ENCODE data around the gene DDAH1. TPM values are rescaled to one million over a fixed set of nuclear protein-coding genes. Genes with fewer than 3 reads are reported as not detected.
A peak's percentile ranks its signal among the peaks of the same experiment; 100 is the strongest.
"Not testable (repeated sequence)": the region's sequence is repeated elsewhere in the genome, so short reads cannot be mapped to it uniquely, and the experiment has no call there.

Gene DDAH1
- total RNA-seq, 1 donor from 2014 or later = 36.8 TPM

DNA sequence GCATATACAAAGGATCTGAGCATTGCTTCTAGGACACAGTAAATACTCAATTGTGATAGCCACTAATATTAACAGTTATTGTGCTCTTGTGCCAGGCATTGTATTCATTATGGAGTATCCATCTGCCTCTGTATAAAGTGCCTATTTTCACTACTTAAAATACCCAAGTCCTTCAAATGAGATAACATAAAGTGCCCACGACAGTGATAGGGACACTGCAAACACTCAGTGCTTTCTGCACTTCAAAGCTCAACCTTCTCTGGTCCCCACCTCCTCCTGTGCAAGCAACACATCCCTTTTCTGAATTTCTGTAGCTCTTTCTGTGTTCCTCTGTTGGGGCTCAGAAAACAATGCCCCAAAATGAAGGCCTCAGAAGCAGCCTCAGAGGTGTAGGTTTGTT, 6.6 kb upstream of the DDAH1 start:
- DNase-seq (ENCODE audit: low read depth in 2 of 2) = no peak

DNA sequence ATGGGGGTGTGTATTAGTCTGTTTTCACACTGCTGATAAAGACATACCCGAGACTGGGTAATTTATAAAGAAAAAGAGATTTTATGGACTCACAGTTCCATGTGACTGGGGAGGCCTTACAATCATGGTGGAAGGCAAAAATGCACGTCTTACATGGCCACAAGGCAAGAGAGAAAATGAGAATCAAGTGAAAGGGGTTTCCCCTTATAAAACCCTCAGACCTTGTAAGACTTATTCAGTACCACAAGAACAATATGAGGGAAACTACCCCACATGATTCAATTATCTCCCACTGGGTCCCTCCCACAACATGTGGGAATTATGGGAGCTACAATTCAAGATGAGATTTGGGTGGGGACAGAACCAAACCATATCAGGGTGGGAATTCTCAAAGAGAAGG, 5.2 kb upstream of the DDAH1 start:
- DNase-seq (ENCODE audit: low read depth in 2 of 2) = not testable (repeated sequence)

DNA sequence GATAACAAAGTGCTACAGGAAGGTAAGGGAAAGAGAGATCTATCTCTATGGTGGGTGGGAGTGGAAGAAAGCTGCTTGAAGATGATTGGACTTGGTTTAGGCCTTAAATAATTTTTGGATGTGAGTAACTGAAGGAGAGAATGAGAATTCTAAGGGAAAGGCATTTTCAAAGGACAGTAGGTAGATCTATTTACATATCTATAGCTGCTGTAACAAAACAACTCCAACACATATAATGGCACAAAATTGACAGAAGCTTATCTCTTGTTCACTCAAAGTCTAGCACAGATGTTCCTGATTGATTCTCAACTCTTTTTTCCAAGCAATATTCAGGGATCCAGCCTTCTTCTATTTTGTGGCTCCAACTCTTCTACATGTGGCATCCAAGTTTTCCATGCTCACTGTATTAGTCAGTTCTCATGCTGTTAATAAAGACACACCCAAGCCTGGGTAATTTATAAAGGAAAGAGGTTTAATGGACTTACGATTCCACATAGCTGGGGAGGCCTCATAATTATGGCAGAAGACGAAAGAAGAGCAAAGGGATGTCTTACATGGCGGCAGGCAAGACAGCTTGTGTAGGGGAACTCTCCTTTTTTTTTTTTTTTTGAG, 3.1 kb upstream of the DDAH1 start:
- DNase-seq (ENCODE audit: low read depth in 2 of 2) = no peak

DNA sequence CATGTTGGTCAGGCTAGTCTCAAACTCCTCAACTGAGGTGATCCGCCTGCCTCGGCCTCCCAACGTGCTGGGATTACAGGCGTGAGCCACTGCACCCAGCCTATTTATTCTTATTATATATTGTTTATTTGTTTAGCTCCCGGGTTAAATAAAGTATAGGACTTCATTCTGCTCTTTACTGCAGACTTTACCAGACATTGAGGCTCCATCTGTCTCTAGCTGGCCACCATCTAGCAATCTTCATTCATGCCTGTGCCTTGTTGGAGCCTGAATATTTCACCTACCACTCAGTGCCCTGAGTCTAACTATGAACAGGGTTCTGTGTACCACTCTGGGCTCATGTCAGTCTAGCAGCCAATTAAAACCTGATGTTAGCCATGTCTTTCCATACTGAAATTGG, 2.1 kb upstream of the DDAH1 start:
- no peak for DNase-seq (ENCODE audit: low read depth in 2 of 2)

DNA sequence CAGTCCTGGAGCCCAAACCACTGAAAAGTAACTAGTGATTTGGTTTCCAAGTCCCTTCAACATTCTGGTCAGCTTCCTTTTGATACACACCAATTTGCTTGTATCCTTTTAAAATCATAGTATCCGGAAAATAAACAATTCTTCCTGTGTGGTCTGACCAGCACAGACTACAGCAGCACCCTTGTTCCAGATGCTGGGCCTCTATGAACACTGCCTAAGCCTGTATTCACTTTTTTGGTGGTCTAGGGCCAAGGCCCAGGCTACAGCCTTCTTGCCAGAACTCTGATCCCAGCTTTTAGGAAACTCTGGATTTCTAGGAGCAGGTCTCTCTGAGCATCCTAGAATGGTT, 801 bp upstream of the DDAH1 start:
- DNase-seq (ENCODE audit: low read depth in 2 of 2) = no peak

DNA sequence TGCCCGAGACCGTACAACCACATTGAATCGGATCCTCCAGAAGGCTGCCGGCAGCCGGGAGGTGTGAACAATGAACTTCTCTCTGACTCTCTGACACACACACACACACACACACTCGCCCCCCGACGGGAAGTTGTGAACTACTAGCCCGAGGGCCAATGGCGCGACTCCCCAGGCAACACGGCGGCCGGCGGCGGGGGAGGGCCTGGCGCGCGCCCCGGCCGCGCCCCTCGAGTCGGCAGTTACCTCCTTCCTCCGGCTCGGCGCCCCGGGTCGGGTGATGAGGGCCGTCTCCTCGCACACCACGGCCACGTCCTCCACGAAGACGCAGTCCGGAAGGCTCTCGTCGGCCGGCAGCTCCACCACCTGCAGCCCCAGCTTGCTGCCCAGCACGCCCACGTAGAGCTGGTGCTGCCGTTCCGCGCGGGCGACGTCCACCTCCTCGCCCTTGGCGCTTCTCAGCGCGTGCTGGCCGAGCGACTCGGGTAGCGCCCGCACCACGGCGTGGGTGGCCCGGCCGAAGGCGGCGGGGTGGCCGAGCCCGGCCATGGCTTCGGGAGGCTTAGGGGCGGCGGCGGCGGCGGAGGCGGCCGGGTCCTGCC, 361 bp downstream of the DDAH1 start:
- DNase-seq (ENCODE audit: low read depth in 2 of 2) = peak; percentile 83 to 94

DNA sequence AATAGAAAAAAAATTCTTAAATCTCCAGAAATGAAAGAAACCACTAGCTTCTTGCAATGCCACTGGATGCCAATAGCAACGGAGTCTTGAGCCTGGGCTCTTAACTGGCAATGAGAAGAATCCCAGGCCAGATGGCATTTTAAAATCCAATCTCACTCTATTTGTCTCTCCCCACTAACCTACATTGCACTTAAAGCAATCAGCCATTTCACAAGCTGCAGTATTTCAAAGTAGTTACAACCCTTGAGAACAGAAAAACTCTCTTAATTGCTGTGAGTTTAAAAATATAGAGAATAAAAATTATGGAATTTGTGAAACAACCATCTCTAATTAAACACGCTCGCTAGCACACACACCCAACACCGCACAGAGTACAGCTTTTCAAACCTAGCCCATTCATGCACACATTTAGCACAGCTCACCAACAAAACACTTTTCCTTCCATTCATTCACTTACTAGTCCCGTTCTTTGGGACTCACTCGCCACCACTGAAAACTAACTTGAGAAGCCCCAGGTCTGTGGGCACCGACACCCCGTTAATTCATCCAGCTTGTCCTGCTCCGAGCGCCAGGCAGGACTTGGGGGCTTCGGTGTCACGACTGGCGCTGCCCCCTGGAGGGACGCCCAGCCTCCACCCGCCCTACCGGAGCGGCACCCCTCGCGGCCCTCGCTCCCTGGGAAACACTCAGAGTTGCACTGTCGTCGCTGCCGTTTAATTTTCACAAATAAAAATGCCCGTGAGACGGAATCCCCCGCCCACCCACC, 1.0 kb downstream of the DDAH1 start:
- DNase-seq (ENCODE audit: low read depth in 2 of 2) = peak in 1 of 2 donors; percentile 32

DNA sequence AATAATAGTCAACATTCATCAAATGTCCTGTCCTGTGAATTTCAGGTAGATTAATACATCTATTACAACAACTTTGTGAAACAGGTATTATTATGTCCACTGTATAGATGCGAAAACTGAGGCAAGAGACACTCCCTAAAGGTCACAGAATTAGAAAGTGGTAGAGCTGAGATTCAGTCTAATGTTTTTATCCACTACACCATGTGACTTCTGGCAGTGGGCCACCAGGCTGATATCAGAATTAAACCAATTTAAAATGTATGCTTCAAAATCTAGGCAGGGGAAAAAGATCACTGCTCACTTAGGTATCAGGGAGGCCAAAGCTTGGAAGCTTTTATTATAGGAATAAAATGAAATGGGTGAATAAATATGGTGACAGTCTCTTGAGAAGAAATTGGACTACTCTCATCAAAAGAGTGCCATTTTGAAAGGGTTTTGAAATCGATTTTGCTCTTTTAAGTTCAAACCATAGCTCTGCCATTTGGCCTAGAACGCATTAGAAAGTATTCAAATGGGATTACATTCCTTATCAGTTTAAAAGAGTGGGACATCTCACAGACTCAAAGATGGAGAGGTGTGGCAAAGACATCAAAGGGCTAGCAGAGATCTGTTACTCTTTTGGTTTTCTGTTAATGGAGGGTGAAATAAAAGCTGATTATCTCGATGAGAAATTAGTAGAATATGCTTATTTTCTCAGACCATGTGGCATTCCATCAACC, 1.9 kb downstream of the DDAH1 start:
- DNase-seq (ENCODE audit: low read depth in 2 of 2) = no peak

DNA sequence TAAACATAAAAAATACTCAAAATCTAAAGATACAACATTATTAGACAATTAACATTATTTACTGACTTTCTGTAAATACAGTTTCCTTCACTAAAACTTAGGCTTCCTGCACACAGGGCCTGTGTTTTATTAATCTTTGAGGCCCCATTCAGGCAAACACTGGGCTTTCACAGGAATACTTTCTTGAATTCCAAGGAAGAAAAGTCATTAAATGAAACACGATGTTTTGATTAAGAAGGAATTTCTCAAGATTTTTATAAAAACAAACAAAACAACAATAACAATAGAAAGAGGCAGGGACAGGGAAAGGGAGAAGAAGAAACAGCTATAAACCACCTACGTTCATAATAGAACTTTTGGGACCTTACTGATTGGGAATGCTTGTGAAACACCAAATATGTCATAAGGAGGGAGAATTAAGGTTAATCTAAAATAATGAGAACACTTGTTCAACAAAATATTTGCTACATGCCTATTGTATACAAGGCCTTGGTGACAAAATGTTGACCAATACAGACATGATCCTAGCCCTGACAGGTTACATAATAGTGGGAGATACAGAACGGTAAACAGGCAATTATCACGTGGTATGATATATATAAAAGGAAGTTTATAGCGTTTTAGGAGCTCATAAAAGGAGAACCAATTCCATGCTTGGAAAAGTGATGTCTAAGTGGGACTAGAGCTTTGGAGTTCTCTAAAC, 3.6 kb downstream of the DDAH1 start:
- no peak for DNase-seq (ENCODE audit: low read depth in 2 of 2)

DNA sequence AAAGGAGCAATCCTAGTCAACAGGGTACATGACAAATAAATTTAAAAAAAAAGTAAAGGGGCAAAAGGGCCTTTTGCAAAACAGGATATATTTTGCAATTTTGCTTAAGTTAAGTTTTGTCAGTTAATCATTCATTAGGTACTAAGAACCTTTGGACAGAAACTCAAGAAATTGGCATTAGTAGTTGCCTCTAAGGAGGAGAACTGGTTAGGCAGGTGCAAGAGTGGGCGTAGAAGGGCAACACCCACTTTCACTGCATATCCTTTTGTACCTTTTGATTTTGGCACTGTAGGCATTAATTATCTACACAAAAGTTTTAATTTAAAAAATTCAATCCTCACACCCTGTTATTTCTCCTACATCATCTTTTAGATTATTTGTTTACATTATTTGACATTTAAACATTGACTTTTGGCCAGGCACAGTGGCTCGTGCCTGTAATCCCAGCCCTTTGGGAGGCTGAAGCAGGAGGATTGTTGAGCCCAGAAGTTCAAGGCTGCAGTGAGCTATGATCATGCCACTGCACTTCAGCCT, 4.3 kb downstream of the DDAH1 start:
- DNase-seq (ENCODE audit: low read depth in 2 of 2) = no peak

DNA sequence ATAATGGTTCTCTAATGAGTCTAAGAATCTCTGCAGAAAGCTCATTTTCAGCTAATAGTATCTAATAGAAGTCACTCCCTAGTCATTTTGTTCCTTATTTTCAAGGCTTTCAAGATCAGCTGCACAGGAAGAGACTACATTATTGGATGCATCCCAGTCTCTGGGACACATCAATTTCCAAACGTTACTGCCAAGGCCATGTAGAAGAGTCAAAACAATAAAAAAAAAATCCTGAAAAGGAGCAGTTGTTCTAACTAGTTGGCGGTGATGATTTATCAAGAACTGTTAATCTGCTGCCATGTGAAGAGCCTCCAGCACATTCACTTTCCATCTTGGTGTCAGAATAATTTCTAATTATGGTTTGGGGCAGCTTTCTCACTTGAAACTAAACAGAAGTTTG, 5.7 kb downstream of the DDAH1 start:
- DNase-seq (ENCODE audit: low read depth in 2 of 2) = no peak

DNA sequence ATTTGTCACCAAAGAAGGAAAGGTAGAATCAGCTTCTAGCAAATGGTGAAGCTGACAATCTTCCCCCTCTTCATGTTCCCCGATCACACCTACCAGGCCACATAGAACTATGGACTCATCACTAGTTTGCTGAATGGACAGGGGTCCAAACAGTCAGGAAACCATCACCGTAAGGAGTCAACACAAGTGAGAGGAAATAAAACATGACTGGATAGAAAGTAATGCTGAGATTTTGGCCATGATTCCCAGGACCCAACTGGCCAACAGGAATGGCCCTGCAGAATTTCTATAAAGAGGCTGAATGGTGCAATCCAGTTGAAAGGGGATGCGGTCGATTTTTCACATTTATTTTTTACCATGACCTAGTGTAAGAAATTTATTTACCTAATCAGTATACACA, 10.7 kb downstream of the DDAH1 start:
- no peak for DNase-seq (ENCODE audit: low read depth in 2 of 2)

DNA sequence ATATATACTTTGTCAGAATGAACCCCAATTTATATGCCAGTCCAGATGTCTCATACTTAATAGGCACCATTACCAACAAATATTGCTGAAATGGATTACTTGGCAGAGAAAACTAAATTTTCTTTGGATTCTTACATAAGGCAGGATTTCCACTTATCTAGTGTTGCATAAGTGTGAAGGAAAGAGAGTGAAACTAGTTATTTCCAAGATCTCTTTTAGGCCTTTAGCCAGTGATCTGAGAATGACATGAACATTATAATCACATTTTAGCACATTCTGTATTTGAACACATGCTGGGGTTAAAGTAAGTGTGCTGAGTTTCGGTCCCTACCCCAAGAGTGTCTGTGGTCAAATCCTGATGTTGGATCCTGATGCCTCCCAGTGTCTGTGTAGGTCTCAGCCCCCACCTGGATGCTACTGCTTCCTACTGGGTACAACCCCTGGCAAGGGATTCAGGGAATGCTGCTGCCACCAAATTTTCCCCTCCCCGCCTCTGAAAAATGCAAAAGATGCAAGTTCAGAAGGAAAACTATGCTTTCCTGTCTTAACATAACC, 11.2 kb downstream of the DDAH1 start:
- no peak for DNase-seq (ENCODE audit: low read depth in 2 of 2)

DNA sequence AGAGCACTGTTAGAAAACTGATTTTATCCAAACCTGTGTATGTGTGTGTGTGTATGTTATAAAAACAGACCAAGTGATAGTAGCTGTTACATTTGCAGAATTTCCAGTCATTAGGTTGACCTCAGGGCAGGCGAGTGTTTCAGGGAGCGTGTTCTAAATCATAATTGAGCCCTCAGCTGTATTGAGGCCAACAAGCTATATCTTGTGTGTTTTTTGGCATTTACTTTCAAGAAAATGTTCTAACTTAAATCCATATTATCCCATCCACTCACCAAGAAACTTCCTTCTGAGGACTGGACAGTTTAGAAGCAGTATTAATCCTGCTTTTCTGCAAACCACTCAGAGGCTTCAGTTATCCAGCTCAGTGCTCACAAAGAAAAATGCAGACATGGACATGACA, 12.0 kb downstream of the DDAH1 start:
- no peak for DNase-seq (ENCODE audit: low read depth in 2 of 2)

DNA sequence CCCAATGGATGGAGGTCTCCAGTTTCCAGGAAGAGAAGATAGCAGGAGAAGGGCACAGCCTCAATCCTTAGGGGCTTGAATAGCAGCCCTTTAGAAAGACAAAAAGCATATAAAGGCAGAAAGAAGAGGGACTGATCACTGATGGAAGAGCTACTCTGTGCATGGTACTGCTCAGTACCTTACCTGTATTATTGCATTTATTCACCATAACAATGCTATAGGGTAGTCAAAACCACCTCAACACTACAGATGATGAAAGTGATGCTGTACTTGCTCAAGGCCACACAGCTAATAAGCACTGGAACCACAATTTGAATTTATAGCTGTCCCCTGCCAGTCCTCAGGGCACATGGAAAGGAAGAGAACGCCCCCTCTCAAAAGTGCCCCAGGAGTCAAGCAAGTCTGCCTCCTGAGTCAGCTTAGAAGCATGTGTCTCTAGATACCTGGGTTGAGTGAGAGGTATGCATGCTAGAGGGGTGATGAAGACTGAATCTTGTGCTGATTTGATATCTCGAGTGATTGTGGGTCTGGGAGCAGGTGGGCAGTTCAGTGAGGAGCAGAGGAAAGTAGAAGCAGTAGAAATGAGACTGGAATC, 13.6 kb downstream of the DDAH1 start:
- no peak for DNase-seq (ENCODE audit: low read depth in 2 of 2)

DNA sequence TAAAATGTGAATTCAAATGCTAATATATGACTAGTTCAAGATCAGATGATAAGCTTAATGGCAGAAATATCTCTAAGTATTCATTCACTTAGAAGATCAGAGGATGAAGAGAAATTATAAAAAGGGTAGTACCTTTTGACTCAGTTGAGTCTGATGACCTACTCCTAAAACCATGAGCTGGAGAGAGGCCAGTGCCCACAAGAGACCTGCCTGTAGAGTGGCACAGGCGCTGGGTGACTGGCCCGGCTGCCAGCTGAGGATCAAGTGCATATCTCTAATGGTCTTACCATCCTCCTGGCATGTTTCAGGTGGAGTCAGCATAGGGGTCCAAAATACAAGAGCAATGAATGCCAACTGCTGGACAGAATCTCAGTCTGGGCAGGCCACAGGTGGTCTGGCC, 14.1 kb downstream of the DDAH1 start:
- DNase-seq (ENCODE audit: low read depth in 2 of 2) = no peak

DNA sequence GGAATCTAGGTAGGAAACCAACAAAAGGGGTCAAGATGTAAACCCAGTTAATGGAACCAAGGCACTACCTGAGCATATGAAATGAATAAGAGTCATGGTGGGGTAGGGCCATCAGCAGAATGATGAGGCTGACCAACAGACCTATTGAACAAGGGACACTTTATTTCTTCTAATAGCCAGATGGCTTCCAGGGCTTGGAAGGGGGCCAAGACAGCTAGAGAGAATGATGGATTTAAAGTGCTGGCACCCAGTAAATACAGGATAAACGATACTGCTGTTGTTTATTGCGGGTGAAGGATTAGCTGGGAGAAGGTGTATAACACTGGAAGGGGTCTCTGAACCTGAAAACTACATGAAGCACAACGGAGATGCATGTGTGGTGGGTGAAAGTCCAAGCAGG, 15.6 kb downstream of the DDAH1 start:
- peak in 1 of 2 donors; percentile 25 for DNase-seq (ENCODE audit: low read depth in 2 of 2)

DNA sequence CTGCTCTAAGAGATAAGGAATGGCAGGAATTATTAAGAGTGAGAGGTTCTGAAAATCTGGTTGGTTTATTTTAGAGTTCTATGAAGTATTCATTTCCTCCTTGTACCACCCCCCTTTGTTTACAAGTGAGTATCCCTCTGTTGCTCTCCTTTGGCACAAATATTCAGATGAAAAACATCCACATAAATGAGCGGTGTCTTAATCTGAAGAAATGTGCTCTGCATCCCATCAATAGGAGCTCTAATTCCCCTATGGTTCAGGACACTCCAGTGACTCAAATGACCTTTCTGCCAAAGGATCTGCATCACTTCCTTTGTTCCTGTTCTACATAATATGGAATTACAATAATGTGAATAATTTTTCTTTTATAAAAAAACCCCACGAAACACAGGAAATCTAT, 16.6 kb downstream of the DDAH1 start:
- DNase-seq (ENCODE audit: low read depth in 2 of 2) = peak; percentile 90 to 91

DNA sequence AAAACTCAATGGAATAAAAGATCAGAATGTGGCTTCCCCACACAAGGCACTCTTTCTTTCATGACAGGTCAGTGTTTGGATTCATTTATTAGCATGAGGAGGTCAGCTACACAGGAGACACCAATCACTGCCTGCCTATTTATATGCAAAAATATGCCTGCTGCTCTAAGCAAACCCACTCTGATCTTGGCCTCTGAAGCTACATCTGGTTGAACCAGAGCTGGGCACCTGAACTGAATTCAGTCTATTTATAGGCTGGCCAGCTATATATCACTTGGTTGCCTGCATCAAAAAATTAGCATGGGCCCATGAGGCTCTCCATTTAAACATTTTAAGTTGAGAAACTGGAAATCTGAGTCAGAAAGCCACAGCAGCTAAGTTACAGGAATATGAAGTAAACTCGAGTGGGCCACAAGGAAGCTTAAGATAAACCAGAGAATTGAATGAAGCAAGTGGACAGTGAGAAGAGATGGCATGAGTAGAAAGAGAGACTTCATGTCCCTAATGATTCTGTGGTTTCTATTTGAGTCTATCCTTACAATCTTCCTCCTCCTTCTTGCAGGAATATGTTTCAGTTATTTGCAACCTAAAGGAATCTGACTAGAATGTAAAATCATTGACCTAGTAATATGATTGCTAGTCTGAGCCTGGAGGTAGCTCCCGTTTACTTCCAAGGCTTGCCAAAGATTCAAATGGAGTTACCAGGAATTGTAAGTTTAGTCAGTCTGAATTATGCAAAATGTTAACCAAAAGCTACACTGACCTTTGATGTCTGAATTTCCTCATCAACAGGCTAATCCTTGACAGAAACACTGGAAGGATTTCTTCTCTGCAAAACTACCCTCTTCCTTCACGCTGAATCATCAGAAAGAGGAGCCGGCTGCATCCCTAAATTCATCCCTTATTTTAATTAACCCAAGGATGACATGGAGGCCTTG, 17.7 kb downstream of the DDAH1 start:
- DNase-seq (ENCODE audit: low read depth in 2 of 2) = no peak

DNA sequence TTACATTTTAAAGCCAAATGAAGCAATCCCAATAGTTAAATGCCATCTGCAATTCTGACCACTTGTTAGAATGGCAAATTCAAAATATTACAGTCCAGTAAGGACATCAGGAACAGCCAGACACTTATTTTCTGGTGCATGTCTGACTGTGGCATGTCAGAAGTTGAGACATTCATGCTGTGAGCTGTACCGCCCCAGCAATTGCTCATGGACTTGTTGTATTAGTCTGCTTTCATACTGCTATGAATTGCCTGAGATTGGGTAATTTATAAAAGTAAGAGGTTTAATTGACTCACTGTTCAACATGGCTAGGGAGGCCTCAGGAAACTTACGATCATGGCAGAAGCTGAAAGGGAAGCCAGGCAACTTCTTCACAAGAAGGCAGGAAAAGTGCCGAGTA, 19.1 kb downstream of the DDAH1 start:
- DNase-seq (ENCODE audit: low read depth in 2 of 2) = no peak

Measured in dermis microvascular lymphatic vessel endothelial cell (primary cell).